ENCODE measurements around the gene ZNF616.

Gene ZNF616

GRCh38 chr19:52095172-52096014 lies 44.3 kb downstream of the ZNF616 start, which contains the start of gene ZNF841:
TSS of gene ZNF841 (minus strand) at chr19:52095765. CDS start at chr19:52084801, 10,964 bp downstream.
- in situ Hi-C loops (cut with HindIII; ENCODE audit: low pct_unique_long_range_greater_than_20kb, low sequenced_read_pairs): no loop called here
- TF ChIP-seq JUND (IDR thresholded peaks at IDR 0.05; ENCODE audit: low read depth): no peak
- DNase-seq (ENCODE audit: low read depth in 1 of 2, low spot score in 1 of 2): peak; percentile 51 to 96

GRCh38 chr19:52094526-52095130 lies 45.1 kb downstream of the ZNF616 start:
- TF ChIP-seq JUND (IDR thresholded peaks at IDR 0.05; ENCODE audit: low read depth): no peak
- in situ Hi-C loops (cut with HindIII; ENCODE audit: low pct_unique_long_range_greater_than_20kb, low sequenced_read_pairs): no loop called here

GRCh38 chr19:52086481-52086880 lies 53.3 kb downstream of the ZNF616 start:
- in situ Hi-C loops (cut with HindIII; ENCODE audit: low pct_unique_long_range_greater_than_20kb, low sequenced_read_pairs): no loop called here
- TF ChIP-seq JUND (IDR thresholded peaks at IDR 0.05; ENCODE audit: low read depth): no peak
- no peak for DNase-seq (ENCODE audit: low read depth in 1 of 2, low spot score in 1 of 2)

More at GRCh38 chr19:52094526-52095130, 45.1 kb downstream of the ZNF616 start:
- DNase-seq (ENCODE audit: low read depth in 1 of 2, low spot score in 1 of 2): no peak

GRCh38 chr19:52070496-52070895 lies 69.2 kb downstream of the ZNF616 start:
- no peak for TF ChIP-seq JUND (IDR thresholded peaks at IDR 0.05; ENCODE audit: low read depth)
- no peak for DNase-seq (ENCODE audit: low read depth in 1 of 2, low spot score in 1 of 2)
- in situ Hi-C loops (cut with HindIII; ENCODE audit: low pct_unique_long_range_greater_than_20kb, low sequenced_read_pairs): no loop called here

GRCh38 chr19:52069653-52070052 lies 70.1 kb downstream of the ZNF616 start:
- in situ Hi-C loops (cut with HindIII; ENCODE audit: low pct_unique_long_range_greater_than_20kb, low sequenced_read_pairs): no loop called here
- no peak for DNase-seq (ENCODE audit: low read depth in 1 of 2, low spot score in 1 of 2)
- TF ChIP-seq JUND (IDR thresholded peaks at IDR 0.05; ENCODE audit: low read depth): no peak

GRCh38 chr19:52066258-52066863 lies 73.4 kb downstream of the ZNF616 start:
- TF ChIP-seq JUND (IDR thresholded peaks at IDR 0.05; ENCODE audit: low read depth): no peak
- no peak for DNase-seq (ENCODE audit: low read depth in 1 of 2, low spot score in 1 of 2)
- in situ Hi-C loops (cut with HindIII; ENCODE audit: low pct_unique_long_range_greater_than_20kb, low sequenced_read_pairs): no loop called here

GRCh38 chr19:52065399-52065798 lies 74.3 kb downstream of the ZNF616 start:
- DNase-seq (ENCODE audit: low read depth in 1 of 2, low spot score in 1 of 2): no peak
- in situ Hi-C loops (cut with HindIII; ENCODE audit: low pct_unique_long_range_greater_than_20kb, low sequenced_read_pairs): no loop called here
- no peak for TF ChIP-seq JUND (IDR thresholded peaks at IDR 0.05; ENCODE audit: low read depth)

Measured in T47D (cell line).